OCI-M2 (cell line): Measurements from ENCODE around the gene NR5A2.

ENCODE experiments used
- DNase-seq: peaks from one replicate; lab custom pipeline; 2025; ENCODE audit not compliant: unreplicated experiment; lab: John Stamatoyannopoulos, UW

NR5A2 gene

GRCh38 chr1:200062143-200062542, 34.6 kb downstream of the NR5A2 start:
- DNase-seq = no peak

DNA sequence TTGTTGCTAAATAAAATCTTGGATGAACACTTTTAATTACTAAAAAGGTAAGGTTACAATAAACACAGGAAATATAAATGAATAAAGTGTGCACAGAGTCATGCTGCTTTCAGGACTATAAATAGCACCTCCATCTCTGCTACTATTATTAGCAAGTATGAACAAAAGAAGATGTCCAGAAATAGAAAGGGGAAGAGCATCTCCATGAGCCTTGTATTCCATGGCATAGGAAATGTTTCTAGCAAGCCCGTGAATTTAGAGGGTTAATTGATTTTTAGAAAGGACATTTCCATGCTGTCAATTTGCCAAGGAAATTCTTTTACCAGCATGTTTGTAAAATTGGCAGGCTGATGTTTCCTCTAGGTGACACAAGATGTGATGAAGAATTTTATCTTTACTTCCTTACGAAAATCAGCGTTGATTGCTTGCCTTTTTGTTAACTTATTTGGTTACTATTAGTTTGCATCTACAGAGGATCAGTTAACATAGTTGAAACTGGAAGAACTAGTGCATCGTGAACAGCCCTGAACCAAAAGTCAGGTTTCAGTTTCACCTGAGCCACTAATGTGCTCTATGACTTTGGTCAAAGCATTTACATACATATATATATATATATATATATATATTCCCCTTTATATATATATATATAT, 45.3 kb downstream of the NR5A2 start:
- no peak for DNase-seq

GRCh38 chr1:200073286-200073637, 45.8 kb downstream of the NR5A2 start:
- no peak for DNase-seq

DNA sequence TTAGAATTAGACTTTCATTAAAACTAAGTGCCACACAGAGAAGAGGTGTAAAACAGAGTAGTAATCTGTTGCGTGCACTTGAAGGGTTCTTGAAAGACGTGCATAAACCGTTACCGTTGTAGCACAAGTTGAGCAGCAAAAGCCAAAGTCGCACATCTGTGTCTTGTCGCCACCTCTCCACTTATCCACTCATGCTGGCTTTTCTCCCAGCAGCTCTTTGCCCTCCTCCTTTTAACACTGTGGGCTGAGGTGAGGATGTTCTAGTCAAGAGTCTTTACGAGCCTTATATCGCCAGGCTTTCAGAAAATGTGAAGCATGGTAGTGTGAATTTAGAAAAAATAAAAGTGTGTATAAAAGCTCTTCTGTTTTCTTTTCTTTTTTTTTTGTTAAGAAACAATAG, 48.0 kb downstream of the NR5A2 start:
- no peak for DNase-seq

DNA sequence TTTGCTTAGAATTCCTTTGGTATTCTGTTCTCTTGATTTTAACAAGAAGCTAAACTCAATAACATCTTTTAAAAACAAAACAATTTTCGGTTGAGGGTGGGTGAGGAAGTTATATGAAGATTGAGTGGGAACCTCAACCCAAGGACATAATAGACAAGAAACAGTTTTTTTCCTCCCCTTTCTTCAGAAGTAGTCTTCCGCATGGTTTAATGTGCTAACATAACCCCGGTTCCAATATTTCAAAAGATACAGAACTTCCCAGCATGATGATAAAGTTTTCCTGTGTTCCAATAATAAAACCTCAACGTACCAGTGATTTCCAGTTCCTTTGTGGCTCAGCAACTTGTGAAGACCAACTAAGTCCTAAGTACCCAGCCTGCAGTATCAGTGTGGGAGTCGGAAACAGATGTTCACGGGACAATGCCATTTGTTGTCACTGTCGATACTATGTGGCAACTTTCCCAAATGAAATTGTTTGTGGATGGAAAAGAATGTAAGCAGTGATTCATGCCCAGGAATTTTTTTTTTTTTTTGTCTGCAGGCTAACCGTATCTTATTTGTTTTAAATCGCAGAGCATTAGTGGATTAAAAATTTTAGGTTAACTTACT, 48.5 kb downstream of the NR5A2 start:
- no peak for DNase-seq

DNA sequence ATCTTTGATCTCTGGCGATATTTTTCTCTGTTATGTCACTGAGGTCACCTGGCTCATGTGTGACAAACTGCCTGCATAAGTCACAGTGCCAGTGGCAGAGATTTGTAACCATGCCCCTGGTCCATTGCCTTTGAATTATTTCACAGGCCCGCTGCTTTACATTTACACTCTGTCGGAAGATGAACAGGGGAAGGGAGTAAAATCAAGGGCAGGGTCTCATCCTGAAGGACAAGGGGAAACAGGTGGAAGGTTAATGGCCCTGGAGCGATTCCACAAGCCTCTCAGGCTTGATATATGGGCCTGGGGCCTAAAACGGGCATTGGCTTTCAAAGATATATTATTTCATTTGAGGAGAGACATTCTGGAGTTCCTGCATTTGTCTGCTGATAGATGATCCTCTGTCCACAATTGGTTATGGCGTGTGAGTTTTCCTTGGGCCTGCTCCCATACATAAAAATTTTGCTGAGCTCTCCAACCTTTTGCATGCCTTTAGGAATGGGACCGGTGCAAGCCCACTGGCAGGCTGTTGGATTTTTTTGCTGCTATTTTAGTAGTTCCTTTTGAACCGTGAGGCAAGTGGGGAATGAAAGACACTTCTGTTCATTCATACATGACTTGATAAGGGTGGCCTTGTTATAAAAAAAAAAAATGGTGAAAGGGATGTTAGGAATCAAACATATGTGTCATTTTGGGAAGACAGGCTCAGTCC, 51.9 kb downstream of the NR5A2 start:
- no peak for DNase-seq

- no peak for DNase-seq
Observed at GRCh38 chr1:200081151-200081968, 53.9 kb downstream of the NR5A2 start.

GRCh38 chr1:200081969-200082245, 54.4 kb downstream of the NR5A2 start:
- DNase-seq = no peak

DNA sequence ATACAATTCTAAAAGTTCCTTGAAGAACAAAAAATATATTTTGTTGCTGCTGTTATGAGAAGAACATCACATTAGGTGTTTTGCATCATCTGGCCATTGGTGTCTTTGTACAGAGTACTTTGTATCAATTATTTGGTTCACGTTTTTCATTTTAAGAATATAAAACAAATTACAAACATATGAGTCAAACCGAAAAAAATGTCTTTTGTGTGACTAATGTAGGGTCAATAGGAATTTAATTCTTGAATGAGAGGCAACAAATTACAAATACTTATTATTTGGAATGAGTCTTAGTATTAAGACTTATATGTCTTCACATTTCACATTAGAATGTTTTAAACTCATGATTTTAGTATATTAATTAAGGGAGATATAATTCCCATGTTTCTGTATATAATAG, 54.8 kb downstream of the NR5A2 start:
- DNase-seq = no peak

DNA sequence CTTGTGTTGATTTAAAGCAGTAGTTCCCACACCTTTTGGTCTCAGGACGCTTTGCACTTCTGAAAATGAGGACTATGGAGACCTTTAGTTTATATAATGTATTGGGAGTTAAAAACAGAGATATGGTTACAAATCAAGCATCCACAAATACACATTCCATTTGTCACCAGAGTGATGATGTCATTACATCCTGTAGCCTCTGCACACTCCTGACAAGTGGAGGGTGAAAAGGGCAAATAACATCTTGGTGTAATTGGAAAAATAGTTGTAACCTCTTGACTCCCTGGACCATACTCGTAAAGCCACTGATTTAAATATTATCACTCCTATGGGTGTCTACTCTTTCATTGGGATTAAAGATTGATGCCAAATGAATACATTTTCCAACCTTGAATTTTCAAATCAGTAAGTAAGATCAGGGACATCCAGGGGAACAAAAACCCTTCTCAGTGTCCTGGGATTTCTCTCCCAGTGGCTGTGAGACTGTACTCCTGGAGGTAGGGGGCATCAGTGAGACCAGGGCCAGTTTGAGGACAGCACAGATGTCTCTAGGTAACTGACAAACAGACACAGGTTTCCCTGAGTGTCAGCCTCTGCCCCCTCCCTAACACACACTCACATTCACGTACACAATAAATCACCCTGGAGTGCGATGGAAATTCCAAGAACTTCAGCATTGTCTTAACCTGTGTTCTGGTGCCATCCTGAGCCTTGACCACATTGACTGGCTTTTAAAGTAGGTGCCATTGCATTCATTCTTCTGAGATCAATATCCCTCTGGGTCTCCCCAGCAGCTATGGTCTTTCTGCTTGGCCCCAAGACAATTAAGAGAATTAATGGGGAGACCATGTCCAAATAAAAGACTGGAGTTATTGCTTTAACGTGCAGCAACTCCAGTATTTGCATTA, 63.0 kb downstream of the NR5A2 start:
- DNase-seq = no peak

DNA sequence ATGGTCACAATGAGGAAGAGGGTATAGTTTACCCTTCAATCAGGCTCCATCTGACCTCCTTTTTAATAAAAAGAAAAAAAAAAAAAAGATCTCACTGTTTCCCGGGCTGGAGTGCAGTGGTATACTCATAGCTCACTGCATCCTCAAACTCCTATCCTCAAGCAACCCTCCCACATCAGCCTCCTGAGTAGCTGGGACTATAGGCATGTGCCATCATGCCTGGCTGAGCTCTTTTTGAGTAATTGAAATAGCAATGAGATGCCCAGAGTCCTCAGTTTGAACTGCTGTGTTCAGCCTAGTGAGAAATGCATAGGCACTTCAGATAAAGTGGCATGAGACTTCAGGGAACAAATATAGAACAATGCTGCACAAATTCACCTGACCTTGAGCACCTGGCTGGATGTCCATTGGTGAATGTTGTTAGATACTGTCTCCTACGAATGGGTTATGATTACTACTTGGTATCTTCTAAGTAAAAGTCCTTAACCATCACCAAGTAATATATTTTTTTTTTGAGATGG, 67.6 kb downstream of the NR5A2 start:
- DNase-seq = no peak

GRCh38 chr1:200096774-200097173, 69.3 kb downstream of the NR5A2 start:
- no peak for DNase-seq

GRCh38 chr1:200099040-200099439, 71.5 kb downstream of the NR5A2 start:
- DNase-seq = no peak

GRCh38 chr1:200103966-200104583, 76.6 kb downstream of the NR5A2 start:
- DNase-seq = no peak

DNA sequence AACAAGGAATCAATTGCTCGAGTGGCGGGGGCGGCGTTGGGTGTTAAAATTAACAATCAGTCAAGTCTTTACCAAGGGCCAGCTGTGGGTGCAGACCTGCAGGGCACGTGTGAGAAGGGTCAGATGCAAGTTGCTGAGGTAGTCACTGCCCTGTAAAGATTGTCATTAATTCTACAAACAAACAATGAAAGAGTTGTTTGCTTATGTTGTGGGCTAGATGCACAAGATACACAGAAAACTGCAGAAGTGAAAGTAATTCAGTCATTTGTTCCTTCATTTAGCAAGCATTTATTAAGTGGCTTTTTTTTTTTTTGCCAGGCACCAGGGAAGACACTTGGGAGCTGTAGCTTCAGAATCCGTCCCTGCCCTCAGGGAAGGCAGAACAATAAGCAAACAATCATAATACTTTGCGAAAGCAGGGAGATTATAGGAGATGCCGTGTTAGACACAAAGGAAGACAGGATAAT, 79.5 kb downstream of the NR5A2 start:
- DNase-seq = no peak

DNA sequence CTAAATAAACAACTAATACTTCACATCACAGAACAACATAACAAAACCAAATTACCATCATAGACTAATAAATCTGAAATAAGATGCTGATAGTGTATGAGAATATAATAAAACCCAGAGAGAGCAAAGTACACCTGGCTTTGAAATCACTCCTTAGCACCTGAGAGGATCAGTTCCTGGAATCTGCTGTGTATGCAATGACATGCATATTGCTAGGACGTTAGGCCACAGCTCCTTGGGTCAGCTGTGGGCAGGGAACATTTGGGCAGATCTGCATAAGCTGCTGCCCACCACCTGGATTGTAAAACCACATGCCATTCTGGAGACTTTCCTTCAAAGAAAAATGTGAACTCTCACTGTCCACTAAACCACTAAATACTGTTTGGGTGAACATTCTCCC, 81.1 kb downstream of the NR5A2 start:
- no peak for DNase-seq

DNA sequence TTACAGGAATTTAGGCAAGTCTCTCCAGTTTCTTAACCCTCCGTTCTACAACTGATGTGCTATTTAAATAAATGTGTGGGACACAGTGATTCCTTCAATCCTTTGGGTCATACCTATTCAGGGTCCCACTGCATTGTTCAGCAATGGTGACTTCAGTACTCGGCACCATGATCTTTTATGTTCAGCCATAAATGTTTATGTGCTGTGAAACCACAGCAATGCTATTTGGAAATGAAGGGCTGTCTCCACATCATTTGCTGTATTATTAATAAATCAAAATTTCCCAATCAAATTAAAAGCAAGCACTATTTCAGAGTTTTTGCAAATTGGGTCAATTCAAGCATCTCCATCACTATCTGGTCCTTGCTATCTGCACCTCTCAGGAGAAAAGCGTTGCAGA, 84.8 kb downstream of the NR5A2 start:
- DNase-seq = no peak

DNA sequence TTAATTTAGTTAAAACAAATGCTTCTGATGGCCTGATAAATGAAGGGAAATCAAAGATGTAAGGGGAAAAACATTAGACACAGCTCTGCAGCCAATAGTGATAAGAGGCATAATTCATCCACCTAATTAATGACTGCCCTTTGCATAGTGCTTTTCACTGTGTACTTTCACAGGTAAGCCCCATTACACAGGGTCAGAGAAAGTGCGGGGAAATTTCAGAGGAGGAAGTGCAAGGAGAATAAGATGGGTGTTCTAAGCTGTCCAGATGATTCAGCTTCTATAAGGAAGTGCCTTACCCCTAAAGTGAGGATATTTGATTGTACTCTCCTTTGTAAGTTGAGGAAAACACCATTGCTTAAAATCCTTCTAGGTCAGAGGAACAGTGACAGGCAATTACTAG, 88.0 kb downstream of the NR5A2 start:
- no peak for DNase-seq

DNA sequence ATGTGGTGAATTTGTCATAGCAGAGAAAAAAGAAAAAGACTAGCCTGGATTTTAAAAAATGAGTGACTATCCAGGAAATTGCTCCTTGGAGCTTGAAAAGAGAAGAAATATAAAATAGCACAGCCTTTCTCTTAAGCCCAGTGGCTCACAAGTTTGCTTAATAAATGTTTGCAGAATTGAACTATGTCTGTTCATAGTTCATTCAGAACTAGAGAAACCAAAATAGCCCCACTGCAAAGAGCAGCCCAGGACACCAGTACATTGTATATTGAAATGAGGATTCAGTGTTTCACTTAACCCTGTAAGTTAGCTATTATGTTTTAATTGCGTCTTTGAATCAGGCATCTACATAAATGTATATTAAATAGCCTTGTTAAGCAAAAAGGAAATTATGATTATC, 88.8 kb downstream of the NR5A2 start:
- no peak for DNase-seq
